NCI-H510A treated with DMSO at 0.1 percent for 48 hours (cell line): ENCODE results near the gene TMEM97.

Source experiments
- DNase-seq: peaks from one replicate; lab custom pipeline; 2025; lab: John Stamatoyannopoulos, UW

Gene TMEM97

DNA sequence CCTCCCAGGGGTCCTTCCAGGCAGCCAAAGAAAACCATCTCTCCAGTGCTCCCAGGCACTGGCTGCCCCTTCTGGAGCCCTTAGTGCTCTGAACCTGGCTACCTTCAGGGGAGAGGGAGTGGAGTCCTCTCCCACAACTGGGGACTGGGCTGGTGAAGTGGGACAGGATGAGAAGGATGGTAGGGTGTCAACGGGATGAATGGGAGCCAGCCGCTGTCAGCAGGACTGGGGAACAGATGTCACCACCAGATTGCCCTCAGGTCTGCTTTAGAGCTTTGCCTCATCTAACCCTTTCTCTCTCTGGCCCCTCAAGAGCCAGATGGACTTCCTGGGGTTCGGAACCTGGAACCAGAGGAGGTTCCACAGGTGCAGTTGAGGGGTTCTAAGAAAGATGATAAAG lies 46.5 kb downstream of the TMEM97 start:
- no peak for DNase-seq

DNA sequence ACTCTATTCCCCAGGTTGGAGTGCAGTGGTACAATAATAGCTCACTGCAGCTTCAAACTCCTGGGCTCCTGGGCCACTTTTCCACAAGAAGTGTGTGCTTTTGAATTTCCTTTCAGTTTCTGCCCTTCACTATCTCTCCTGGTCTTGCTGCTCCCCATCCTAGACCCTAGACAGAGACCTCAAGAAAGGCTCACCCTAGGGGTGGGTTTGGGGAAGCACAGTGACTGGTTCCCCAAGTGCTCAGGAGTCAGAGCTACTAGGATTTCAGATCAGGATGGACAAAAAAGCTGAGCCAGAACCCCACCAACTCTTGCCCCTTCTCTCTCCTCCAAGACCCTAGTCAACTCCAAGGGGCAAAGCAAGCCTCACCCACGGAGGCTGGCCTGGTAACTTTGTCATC lies 47.6 kb downstream of the TMEM97 start:
- DNase-seq: no peak

DNA sequence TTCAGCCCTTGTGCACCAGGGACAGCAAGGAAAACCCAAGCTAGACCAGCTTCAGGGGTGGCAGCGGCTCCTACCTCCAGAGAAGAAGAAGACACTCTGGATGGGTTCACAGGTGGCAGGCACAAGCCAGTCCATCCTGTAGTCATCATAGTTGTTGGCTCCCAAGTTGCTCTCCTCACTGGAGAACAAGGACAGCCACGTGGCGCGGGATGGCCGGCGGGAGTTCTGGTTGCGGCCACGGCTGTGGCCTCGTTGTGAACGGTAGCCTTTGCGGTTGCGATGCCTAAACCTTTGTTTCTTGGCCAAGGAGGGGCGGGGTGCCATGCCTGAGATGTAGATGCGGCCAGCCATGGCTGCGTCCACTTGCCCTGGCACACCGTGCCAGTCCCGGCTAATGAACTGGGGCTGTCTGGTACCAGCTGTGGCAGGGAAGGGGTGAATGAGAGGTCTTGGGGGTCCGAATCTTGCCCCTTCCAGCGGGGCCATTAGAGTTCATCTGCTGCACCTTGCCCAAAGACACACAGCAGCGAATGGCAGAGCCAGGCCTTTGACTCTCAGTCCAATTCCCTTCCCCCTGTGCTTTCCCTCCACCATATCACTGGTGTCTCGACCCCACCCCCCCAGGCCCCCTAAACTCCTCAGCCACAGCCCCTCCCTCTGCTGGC lies 48.8 kb downstream of the TMEM97 start:
- no peak for DNase-seq

DNA sequence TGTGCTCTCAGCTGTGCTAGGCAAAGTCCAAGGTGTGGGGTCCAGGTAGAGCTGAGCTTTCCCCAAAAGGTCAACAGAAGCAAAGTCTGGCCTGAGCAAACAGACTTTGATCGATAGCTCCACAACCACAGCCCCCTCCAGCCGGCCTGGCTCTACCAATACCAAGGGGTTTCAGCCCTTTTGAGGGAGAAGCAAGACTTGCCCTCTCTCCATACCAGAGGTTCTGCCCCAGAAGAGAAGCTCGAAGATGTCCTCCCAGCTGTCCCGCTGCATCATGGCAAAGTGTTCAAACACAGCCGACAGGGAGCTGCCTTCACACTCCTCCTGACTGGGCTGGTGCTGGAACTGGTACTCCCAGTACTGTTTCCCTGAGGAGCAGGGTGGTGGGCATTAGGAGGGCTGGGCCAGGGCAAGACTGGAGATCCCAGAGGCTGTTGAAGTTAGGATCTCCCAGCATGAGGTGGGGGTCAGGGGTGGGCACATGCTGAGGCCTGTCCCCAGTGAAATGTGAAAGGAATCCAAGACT lies 49.4 kb downstream of the TMEM97 start:
- DNase-seq: no peak

DNA sequence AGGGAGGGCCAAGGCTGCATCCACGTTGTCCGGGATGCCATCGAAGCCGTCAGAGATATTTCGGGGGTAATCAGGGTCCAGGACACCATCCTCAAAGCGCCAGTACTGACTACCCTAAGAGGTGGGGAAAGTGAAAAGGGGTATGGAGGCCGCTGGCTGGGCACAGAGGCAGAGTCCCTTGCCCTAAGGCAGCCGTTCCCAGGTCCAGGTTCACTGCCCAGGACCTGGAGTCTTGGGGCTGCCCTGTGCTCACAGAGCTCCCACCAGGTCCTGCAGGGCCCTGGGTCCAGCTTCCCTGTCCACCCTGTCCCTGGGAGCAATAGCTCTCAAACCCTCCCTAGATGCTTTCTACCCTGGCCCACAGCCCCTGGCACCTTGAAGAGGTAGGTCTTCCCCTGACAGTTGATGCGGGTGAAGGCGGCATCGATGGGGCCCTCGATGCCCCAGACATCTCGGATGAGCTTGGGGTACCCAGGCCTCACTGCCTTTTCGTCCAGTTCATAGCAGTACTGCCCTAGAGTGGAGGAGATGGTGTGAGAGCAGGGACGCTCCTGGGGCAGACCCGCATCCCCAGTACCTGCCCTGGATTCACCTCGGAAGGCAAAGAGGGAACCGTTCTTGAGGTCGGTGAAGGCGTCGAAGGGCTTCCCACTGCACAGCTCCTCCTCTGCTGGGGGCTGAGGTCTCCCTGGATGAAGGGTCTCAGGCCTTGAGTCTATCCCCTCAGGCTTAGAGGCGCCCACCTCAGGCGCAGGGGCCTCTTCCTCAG lies 50.1 kb downstream of the TMEM97 start:
- no peak for DNase-seq

DNA sequence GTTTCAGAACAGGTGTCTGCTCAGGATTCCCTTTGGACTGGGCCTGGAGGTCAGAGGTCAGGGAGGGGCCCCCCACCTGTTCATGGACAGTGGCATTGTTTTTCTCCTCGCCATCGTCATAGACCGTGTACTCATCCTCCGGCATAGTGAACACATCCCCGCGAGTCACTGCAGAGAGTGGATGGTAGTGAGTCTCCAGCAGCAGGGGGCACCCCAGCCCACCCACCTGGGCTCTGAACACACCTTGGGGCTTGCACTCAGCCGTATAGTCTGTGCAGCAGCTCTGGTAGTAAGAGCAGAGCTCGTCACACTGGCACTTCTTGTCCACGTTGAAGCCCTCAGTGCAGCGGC lies 50.7 kb downstream of the TMEM97 start:
- DNase-seq: no peak

DNA sequence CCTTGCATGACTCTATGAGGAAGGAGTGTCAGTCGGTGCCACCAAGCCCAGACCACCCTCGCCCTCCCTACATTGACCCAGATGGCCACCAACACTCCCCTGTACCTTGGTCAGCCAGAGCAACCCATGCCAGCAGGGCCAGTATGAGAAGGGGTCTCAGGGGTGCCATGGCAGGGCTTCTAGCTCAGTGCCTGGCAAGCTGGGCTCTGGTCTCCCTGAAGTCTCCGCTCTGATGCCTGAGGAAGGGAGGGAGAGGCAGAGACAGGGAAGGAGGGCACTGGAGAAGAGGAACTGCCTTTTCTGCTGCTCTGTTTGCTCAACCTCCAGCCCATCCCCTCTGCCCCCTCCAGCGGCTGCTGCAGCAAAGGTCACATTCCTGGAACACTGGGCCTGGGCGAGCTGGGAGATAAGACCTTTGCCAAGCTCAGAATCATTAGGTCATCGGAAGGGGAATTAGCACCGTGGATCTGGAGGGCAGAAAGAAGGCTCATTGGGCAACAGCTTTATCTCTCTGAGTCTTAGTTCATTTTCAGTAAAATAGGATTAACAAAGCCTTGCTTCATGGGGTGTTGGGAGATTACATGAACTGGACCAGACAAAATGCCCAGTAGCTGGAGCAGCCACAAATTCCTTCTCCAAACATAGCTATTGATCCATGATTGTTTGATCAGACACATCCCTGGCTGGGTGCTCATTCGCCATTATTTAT lies 51.2 kb downstream of the TMEM97 start, which contains the start of gene VTN:
Gene VTN (minus strand): TSS at position 273 of the 709 bp plus-strand sequence. CDS start 104 bp downstream, at position 169.
- DNase-seq: peak; percentile 26

DNA sequence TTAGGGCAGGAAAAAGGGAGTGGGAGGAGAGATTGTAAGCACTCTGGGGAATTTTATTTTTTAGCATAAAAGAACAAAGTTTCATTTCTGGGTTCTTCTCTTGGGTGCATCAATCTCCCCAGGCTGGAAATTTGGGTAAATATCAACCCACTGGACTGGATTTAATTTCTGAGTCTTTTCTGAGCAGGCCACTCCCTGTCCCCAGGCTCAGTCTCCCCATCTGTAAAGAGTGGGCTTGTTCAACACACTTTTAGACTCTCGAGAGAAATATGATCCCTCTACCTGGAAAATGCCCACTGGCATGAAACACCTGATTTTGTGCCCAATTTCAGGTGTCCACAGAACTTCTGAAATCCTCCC lies 51.7 kb downstream of the TMEM97 start:
- no peak for DNase-seq

DNA sequence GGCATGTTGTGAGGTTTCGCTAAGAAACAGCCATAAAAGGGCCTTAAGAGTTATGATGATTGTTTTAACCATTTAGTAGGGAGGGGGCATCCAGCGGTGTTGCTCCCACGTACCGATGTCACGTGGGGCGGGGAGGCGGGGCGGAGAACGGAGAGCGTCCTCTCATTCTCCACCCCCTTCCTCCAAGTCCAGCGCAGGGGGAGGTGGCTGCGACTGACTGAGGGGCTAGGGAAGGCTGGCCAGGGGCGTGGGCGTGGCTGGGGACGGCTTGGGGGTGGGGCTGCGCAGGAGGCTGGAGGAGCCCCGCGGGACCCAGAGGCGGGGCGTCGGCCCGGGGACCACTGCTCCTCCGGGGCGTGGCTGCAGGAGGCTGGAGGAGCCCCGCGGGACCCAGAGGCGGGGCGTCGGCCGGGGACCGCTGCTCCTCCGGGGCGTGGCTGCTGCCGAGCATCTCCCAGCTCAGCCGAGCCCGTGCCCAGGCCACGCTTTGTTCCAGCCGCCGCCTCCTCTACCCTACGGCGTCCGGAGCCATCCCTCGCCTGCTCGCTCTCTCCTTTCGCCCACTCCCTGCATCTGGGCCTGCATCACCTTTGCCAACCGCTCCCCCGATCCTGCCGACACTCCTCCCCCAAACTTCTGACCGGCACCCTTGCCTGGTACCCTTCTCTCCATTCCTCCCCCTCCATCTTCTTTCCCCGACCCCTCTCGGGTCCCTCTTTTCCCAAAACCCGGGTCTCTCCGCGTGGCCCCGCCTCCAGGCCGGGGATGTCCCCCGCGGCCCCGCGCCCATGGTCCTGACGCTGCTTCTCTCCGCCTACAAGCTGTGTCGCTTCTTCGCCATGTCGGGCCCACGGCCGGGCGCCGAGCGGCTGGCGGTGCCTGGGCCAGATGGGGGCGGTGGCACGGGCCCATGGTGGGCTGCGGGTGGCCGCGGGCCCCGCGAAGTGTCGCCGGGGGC lies 52.5 kb downstream of the TMEM97 start, which contains the start of gene SARM1:
Gene SARM1 (plus strand): TSS at position 450 of the 958 bp plus-strand sequence. CDS start 339 bp downstream, at position 789.
- DNase-seq: peak; percentile 94

DNA sequence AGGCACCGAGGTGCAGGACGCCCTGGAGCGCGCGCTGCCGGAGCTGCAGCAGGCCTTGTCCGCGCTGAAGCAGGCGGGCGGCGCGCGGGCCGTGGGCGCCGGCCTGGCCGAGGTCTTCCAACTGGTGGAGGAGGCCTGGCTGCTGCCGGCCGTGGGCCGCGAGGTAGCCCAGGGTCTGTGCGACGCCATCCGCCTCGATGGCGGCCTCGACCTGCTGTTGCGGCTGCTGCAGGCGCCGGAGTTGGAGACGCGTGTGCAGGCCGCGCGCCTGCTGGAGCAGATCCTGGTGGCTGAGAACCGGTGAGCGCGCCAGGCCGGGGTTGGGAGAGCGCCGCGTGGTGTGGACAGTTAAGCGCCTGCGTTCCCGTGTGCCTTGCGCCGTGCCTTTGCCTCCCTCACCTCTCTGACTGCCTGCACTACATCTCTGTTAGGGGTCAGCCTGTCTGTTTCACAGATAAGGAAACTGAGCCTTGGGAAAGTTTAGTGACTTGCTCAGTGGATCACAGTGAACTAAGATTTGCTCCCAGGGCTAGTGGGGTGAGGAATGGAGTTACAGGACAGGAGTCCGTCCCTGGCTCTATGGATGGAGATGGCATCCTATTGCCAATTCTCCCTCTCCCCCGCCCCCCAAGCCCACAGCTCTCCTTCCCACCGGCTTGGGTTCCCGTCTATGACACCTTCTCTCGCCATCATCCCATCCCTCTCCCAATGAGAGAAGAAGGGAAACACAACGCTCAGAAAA lies 53.4 kb downstream of the TMEM97 start:
- DNase-seq: no peak

DNA sequence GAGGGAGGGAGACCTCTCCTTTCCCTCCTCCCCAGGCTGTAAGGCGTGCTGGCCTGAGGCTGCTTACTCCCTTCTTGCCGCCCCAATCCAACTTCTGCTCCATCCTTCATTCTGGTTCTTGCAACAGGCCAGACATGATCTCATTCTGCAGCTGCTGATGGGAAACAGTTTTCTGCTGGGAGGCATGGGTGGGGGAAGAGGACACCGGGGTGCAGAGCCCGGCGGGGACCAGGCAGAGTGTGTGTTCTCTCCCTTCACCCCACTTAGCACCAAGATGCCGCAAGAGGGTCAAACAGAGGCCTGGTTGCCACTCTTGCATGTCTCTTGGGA lies 53.9 kb downstream of the TMEM97 start:
- no peak for DNase-seq
